HCT116 (cell line): ENCODE data around the gene FKBP9. TPM values are rescaled to one million over a fixed set of nuclear protein-coding genes. Genes with fewer than 3 reads are reported as not detected.
"Not testable (repeated sequence)": the region's sequence is repeated elsewhere in the genome, so short reads cannot be mapped to it uniquely, and the experiment has no call there.

Source experiments
- ATAC-seq: fragments of 200-7000 bp; cut with Tn5 transposase; 2 replicates; pipeline ENCODE4 v1.9.1; 2020; ENCODE audit warnings: mild to moderate bottlenecking, moderate library complexity
- BruUV-seq: library from RNA; stranded (reverse); fragments of 400-500 nt; replicated peaks from 2 replicates; lab custom pipeline; 2021; lab: Mats Ljungman, UMichigan
- CTCF ChIA-PET: fragments of 300-600 bp; sonication (Branson Sonifier 250); formaldehyde crosslinking; loops from one replicate; lab custom pipeline; 2021; ENCODE audit warnings: antibody characterized with exemption; lab: Charles Lee
- POLR2A ChIA-PET: fragments of 300-600, 350-600 bp; sonication (Branson Sonifier 250); formaldehyde crosslinking; loops from one replicate; lab custom pipeline; 2021; ENCODE audit warnings: antibody characterized with exemption; lab: Charles Lee
- RAD21 ChIA-PET, 2 experiments: fragments of 300-600 bp; sonication (Branson Sonifier 250); formaldehyde crosslinking; loops; one replicate each; lab custom pipeline; 2023; ENCODE audit warnings: low total read pairs in 2 of 2; ENCODE audit not compliant: uncharacterized antibody in 2 of 2, unreplicated experiment in 2 of 2, low non-redundant PET in 1 of 2; lab: Charles Lee
- DNase-seq: peaks from one replicate; pipeline ENCODE4 v3.0.0-alpha.2; 2010; ENCODE audit warnings: low read depth, low spot score
- H2AFZ ChIP-seq: fragments of 200-600 bp; shearing (Covaris generic), sonication (generic); 2 replicates; pipeline ENCODE4 v1.6.1; 2017; ENCODE audit warnings: low read depth, mixed run types, mixed read lengths, antibody characterized with exemption, low read length; ENCODE audit not compliant: poor library complexity, severe bottlenecking
- H3K27ac ChIP-seq: 2 replicates; pipeline ENCODE4 v1.5.1; 2012; ENCODE audit warnings: low read depth, low read length
- H3K27me3 ChIP-seq: fragments of 200-600 bp; sonication (generic); 2 replicates; pipeline ENCODE4 v1.6.1; 2016; ENCODE audit warnings: mixed run types, low read length, mixed read lengths; ENCODE audit not compliant: insufficient read depth
- H3K36me3 ChIP-seq, 2 experiments: fragments of 200-500 bp in 1 of 2; fragments of 200-600 bp in 1 of 2; sonication (Bioruptor generic) in 1 of 2; sonication (generic) in 1 of 2; 2 replicates each; pipeline versions ENCODE4 v1.5.1 to v1.6.1; 2014 to 2016; ENCODE audit warnings: low read length in 2 of 2, inconsistent platforms in 1 of 2, mixed read lengths in 1 of 2, mixed run types in 1 of 2; ENCODE audit not compliant: insufficient read depth in 2 of 2, control insufficient read depth in 1 of 2
- H3K4me1 ChIP-seq, 2 experiments: fragments of 200-600 bp in 1 of 2; sonication (generic) in 1 of 2; 2 replicates each; pipeline versions ENCODE4 v1.5.1 to v1.6.1; 2012 to 2017; ENCODE audit warnings: low read length in 2 of 2, inconsistent platforms in 1 of 2, mild to moderate bottlenecking in 1 of 2, mixed read lengths in 1 of 2, mixed run types in 1 of 2, moderate library complexity in 1 of 2; ENCODE audit not compliant: insufficient read depth in 2 of 2, control insufficient read depth in 1 of 2
- H3K4me2 ChIP-seq: fragments of 200-600 bp; sonication (generic); 2 replicates; pipeline ENCODE4 v1.6.1; 2017; ENCODE audit warnings: mixed run types, low read length, mixed read lengths
- H3K4me3 ChIP-seq, 2 experiments: fragments of 200-600 bp in 1 of 2; sonication (generic) in 1 of 2; replicated peaks in 1 of 2; 2 replicates each; pipeline ENCODE4 v1.5.1; 2011 to 2016; ENCODE audit warnings: low read length in 2 of 2, control low read depth in 1 of 2, low read depth in 1 of 2, mild to moderate bottlenecking in 1 of 2, mixed read lengths in 1 of 2, mixed run types in 1 of 2
- H3K79me2 ChIP-seq: fragments of 200-600 bp; sonication (generic); 2 replicates; pipeline ENCODE4 v1.6.1; 2017; ENCODE audit warnings: mild to moderate bottlenecking, mixed run types, low read length, moderate library complexity, mixed read lengths; ENCODE audit not compliant: insufficient read depth
- H3K9ac ChIP-seq: fragments of 200-600 bp; sonication (generic); 2 replicates; pipeline ENCODE4 v1.6.1; 2016; ENCODE audit warnings: low read length, mixed read lengths
- H3K9me2 ChIP-seq: fragments of 200-600 bp; sonication (generic), shearing (Covaris generic); 2 replicates; pipeline ENCODE4 v1.6.1; 2017; ENCODE audit warnings: mixed run types, mild to moderate bottlenecking, moderate library complexity; ENCODE audit not compliant: insufficient read depth
- H3K9me3 ChIP-seq, 2 experiments: fragments of 200-500 bp in 1 of 2; fragments of 200-600 bp in 1 of 2; sonication (Bioruptor generic) in 1 of 2; sonication (generic) in 1 of 2; 2 replicates each; pipeline ENCODE4 v1.6.1; 2014 to 2017; ENCODE audit warnings: low read length in 2 of 2, mixed read lengths in 2 of 2, inconsistent platforms in 1 of 2, low read depth in 1 of 2, mild to moderate bottlenecking in 1 of 2, mixed run types in 1 of 2, moderate library complexity in 1 of 2; ENCODE audit not compliant: control insufficient read depth in 1 of 2, insufficient read depth in 1 of 2
- H4K20me1 ChIP-seq: fragments of 200-600 bp; sonication (generic), shearing (Covaris generic); 2 replicates; pipeline ENCODE4 v1.6.1; 2017; ENCODE audit warnings: mixed run types, mild to moderate bottlenecking, moderate library complexity; ENCODE audit not compliant: insufficient read depth
- CBX3 ChIP-seq: IDR thresholded peaks from 2 replicates; pipeline ENCODE4 v1.6.1; 2012; ENCODE audit warnings: low read depth
- CEBPB ChIP-seq: IDR thresholded peaks from 2 replicates; pipeline ENCODE4 v1.6.1; 2012; ENCODE audit warnings: low read depth
- EZH2 ChIP-seq: fragments of 200-600 bp; sonication (generic); IDR thresholded peaks from 2 replicates; pipeline ENCODE4 v1.6.1; 2017; ENCODE audit warnings: antibody characterized with exemption, mixed run types
- FOSL1 ChIP-seq: IDR thresholded peaks from 2 replicates; pipeline ENCODE4 v1.6.1; 2012; ENCODE audit warnings: low read depth
- SP1 ChIP-seq: IDR thresholded peaks from 2 replicates; pipeline ENCODE4 v1.6.1; 2012; ENCODE audit warnings: low read depth
- YY1 ChIP-seq: IDR thresholded peaks from 2 replicates; pipeline ENCODE4 v1.6.1; 2011; ENCODE audit warnings: low read length, low read depth, moderate library complexity, mild to moderate bottlenecking; ENCODE audit not compliant: insufficient replicate concordance; ENCODE audit errors: extremely low read depth
- ZFX ChIP-seq: fragments of 450-650 bp; IDR thresholded peaks from 2 replicates; pipeline ENCODE4 v1.6.1; 2017
- intact Hi-C: fragments of 100-400 bp; cut with micrococcal nuclease; formaldehyde crosslinking; loops from 2 replicates; pipeline ENCODE4 v1.10.0; 2022
- total RNA-seq: library from RNA; stranded (reverse); gene quantifications from one replicate; pipeline ENCODE4 v1.2.1, GENCODE V29; 2021; ENCODE audit not compliant: unreplicated experiment

The FKBP9 gene
- total RNA-seq, 1 experiment from 2014 or later, result 85.6 TPM

GRCh38 chr7:32916006-32916405, 41.2 kb upstream of the FKBP9 start (continued):
- TF ChIP-seq YY1, result no peak
- no peak for TF ChIP-seq ZFX
- TF ChIP-seq FOSL1, result no peak
- no peak for TF ChIP-seq EZH2

GRCh38 chr7:32916994-32917393, 40.2 kb upstream of the FKBP9 start:
- POLR2A ChIA-PET, CTCF ChIA-PET, BruUV-seq, H3K79me2 ChIP-seq, H2AFZ ChIP-seq, H3K9me3 ChIP-seq, H4K20me1 ChIP-seq, H3K4me1 ChIP-seq, H3K27ac ChIP-seq, H3K27me3 ChIP-seq, H3K4me3 ChIP-seq, H3K9me2 ChIP-seq, RAD21 ChIA-PET, intact Hi-C loops, H3K9ac ChIP-seq, H3K4me2 ChIP-seq, DNase-seq: not testable (repeated sequence)
- ATAC-seq, result peak; percentile 30; the same call in 1 of the 2 replicates
- peaks cover 10 to 23% of the 10 kb centered on the region in 2 experiments; a peak in 3 of 4 replicates for H3K36me3 ChIP-seq

GRCh38 chr7:32921896-32922295, 35.3 kb upstream of the FKBP9 start:
- POLR2A ChIA-PET, result interaction anchor here (0.6 kb wide), 1 partner anchor 15 kb away, joined by 3 read pairs; no protein-coding TSS in a partner anchor
- H3K36me3 ChIP-seq, result peaks cover 8 to 23% of the 10 kb centered on the region in 2 experiments; a peak in 3 of 4 replicates
- ATAC-seq (no peak), DNase-seq (no peak)
- H3K4me1 ChIP-seq, result no peaks in the 10 kb centered on the region
- peaks cover 5% of the 10 kb centered on the region for H3K79me2 ChIP-seq
- H3K27me3 ChIP-seq, result no peaks in the 10 kb centered on the region
- no peak overlapping the region for H3K27ac ChIP-seq
- no TSS peak for BruUV-seq
- RAD21 ChIA-PET, result no interaction called here
- no peaks in the 10 kb centered on the region for H3K9me3 ChIP-seq
- H2AFZ ChIP-seq, result no peak overlapping the region
- H3K4me2 ChIP-seq, result no peak overlapping the region
- intact Hi-C loops, result no loop called here
- TF ChIP-seq CEBPB (no peak), CBX3 (no peak), SP1 (no peak)
- H3K9ac ChIP-seq, result no peak overlapping the region
- no peaks in the 10 kb centered on the region for H3K9me2 ChIP-seq
- H4K20me1 ChIP-seq, result no peaks in the 10 kb centered on the region
- CTCF ChIA-PET, result no interaction called here
- H3K4me3 ChIP-seq, result no peak overlapping the region
